NCI-H69 (cell line): ENCODE data around the gene CENATAC.
"Not testable (repeated sequence)": the region's sequence is repeated elsewhere in the genome, so short reads cannot be mapped to it uniquely, and the experiment has no call there.

ENCODE experiments used
- DNase-seq: peaks from one replicate; lab custom pipeline; 2025; lab: John Stamatoyannopoulos, UW

CENATAC gene

GRCh38 chr11:119027561-119028345 lies 29.8 kb downstream of the CENATAC start:
- no peak for DNase-seq

DNA sequence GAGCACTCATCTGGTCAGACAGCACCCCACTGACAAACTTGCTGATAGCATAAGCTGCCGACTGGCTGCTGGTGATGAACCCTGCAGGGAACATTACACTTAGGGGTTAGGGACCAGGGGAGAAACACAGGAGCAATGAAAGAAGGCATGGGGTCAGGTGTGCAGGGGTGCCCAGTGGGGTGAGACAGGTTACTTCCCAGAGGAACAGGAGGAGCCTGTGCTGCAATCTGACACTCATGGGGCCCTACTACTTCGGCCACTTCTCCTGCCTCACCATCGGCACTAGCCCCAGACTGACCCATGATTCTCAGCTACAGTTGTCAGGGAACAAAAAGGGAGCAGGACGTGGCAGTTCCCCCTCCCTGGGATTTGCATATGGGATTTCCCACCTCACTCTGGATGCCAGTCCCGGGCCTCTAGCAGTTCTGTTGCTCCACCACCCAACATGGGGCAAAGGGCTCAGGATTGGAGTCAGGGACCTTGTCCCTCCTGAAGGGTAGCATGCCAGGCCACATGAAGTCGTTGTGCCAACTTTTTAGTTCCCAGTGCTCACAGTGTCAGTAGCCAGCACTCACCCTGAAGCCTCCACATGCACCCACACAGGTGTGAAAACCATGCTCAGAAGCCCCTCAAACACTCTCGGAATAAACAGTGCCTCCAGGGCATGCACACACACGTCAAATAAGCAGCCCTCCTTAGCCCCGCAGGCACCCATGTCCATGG lies 30.6 kb downstream of the CENATAC start:
- DNase-seq: no peak

- no peak for DNase-seq
Measured at GRCh38 chr11:119029069-119029339, 31.1 kb downstream of the CENATAC start.

- DNase-seq: peak; percentile 51
Measured at GRCh38 chr11:119029340-119030028, 31.5 kb downstream of the CENATAC start.

DNA sequence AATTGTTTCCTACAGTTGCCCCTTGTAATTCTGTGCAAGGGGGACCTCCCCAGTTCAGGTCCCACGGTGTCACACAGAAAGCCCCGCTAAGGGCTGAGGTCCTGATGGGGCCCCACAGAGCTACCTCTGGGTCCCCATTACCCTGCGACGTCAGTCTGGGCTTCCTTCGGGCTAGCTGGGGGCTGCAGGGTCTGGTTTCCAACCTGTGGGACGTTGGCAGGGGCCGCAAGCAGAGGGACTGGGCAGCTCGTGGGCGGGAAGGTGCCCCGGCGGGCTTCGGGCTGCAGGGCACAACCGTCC lies 32.0 kb downstream of the CENATAC start:
- DNase-seq: no peak

DNA sequence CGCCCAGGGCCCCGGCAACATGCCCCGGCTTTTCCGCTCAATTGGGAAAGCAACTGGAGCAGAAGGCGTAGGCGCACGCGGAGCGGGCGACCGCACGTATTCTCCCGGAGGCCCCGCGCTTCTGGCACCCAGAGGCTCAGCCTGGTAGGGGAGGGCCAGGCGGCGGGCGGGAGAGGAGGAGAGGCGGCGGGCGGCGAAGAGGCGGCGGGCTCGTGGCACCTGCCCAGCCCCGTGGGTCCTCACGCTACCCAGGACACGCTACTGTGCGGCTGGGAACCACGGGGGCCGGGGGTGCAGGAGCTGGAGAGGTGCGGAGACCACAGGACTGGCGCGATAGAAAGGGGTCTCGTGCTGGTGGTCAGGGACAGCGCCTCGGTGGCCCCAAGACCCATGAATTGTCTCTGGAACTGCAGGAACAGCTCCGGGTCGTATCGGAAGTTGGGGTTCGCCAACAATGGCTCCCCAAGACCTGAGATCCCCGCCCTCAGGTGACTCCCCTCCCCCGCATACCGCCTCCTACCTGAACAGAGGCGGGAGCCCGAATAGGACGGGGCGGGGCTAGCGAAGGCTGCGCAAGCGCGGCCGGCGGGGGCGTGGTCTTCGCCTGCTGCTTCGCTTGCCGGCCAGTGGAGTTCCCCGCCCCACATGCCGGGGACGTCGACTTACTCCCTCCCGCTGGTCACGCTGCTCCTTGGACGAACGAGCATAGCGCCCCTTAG lies 32.5 kb downstream of the CENATAC start, which contains the start of gene SLC37A4:
SLC37A4 (minus strand) TSS at position 549 of the 719 bp plus-strand sequence.
- DNase-seq: peak; percentile 100

GRCh38 chr11:119031912-119032280 lies 34.0 kb downstream of the CENATAC start:
- no peak for DNase-seq

DNA sequence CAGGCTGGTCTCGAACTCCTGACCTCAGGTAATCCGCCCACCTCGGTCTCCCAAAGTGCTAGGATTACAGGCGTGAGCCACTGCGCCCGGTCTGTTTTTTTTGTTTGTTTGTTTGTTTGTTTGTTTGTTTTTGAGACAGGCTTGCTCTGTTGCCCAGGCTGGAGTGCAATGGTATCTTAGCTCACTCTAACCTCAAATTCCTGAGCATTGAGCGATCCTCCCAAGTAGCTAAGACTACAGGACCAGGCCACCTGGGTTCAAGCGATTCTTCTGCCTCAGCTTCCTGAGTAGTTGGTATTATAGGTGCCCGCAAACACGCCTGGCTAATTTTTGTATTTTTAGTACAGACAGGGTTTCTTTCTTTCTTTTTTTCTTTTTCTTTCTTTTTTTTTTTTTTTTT lies 35.5 kb downstream of the CENATAC start:
- not testable (repeated sequence) for DNase-seq

DNA sequence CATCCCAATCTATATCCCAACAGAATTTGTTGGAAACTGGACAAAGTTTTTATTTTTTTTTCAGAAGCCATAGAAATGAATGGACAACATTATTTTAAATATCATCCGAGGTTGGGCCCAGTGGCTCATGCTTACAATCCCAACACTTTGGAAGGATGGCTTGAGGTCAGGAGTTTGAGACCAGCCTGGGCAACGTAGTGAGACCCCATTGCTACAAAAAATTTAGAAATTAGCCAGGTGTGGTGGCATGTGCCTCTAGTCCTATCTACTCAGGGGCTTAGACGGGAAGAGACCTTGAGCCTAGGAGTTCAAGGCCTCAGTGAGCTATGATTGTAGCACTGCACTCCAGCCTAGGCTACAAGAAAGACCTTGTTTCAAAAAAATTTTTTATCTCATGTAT lies 36.9 kb downstream of the CENATAC start:
- no peak for DNase-seq

GRCh38 chr11:119038884-119039283 lies 40.9 kb downstream of the CENATAC start:
- no peak for DNase-seq

- not testable (repeated sequence) for DNase-seq
Measured at GRCh38 chr11:119039471-119039870, 41.5 kb downstream of the CENATAC start.

GRCh38 chr11:119041821-119042514 lies 44.0 kb downstream of the CENATAC start:
- DNase-seq: no peak

DNA sequence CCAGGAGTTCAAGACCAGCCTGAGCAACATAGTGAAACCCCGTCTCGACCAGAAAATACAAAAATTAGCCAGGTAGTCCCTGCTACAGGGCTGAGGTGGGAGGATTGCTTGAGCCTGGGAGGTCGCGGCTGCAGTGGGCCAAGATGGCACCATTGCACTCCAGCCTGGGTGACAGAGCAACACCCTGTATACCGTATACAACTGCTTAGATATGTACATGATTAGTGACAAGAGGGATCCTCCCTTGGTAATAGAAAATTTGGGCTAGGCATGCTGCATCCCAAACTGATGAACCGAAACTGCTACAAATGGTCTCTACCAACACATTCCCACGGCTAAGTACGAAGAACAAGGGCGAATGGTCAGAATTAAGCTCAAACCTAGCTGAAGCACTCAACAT lies 45.0 kb downstream of the CENATAC start:
- DNase-seq: no peak

DNA sequence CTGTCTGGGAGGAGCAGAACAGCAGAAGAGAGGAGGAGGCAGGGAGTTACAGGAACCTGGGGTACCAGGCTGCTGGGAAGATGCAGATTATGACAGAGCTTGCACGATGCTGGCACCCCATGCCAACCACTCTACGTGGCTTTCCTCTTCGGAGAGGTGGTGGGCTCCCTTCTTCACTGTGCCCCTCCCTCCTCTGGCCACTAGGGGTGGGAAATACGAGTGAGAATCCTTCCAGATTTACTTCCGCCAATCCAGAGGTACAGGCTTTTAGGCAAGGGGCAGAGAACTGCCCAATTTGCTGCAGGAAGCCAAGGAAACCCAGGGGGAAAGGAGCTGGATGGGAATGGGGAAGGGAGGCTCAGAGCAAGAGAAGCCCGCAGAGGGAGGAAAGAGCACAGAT lies 46.8 kb downstream of the CENATAC start:
- DNase-seq: no peak

DNA sequence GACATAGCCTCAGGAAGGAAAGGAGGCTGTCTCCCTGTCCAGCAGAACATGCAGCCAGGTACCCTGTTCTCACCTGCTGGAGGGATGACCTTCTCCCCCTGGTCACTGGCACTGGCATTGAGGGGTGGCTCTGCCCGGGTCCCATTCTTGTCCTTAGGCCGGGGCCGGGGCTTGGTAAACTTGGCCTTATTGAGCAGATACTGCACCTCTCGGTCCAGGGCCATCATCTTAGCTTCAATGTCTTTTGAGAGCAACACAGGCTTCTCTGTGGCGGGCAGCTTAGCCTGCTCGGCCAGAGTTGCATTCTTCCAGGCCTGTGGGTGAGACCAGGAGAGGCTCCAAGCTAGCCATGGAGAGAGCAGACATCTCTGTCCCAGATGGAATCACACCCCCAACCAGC lies 48.6 kb downstream of the CENATAC start:
- no peak for DNase-seq

- no peak for DNase-seq
Measured at GRCh38 chr11:119047205-119047604, 49.3 kb downstream of the CENATAC start.

GRCh38 chr11:119048644-119049043 lies 50.7 kb downstream of the CENATAC start:
- no peak for DNase-seq

DNA sequence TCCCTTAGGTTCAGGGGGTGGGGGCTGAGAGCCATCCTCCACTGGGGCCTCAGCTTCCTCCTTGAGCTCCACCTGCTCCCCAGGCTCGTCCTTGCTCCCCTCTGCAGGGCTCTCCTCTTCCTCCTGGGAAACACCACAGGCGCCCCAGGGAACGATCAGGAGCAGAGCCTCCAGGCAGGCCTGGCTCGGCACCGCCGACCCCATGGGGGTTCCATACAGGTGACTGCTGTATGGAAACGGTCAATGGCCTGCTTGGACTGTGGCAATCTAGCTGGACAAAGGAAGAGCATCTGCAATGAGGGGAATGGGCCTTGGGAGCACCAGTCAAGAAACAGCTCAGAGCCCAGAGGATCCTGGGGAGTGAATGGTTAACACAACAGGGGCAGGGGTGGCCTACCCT lies 51.1 kb downstream of the CENATAC start:
- no peak for DNase-seq

GRCh38 chr11:119051440-119052162 lies 53.7 kb downstream of the CENATAC start:
- DNase-seq: no peak

DNA sequence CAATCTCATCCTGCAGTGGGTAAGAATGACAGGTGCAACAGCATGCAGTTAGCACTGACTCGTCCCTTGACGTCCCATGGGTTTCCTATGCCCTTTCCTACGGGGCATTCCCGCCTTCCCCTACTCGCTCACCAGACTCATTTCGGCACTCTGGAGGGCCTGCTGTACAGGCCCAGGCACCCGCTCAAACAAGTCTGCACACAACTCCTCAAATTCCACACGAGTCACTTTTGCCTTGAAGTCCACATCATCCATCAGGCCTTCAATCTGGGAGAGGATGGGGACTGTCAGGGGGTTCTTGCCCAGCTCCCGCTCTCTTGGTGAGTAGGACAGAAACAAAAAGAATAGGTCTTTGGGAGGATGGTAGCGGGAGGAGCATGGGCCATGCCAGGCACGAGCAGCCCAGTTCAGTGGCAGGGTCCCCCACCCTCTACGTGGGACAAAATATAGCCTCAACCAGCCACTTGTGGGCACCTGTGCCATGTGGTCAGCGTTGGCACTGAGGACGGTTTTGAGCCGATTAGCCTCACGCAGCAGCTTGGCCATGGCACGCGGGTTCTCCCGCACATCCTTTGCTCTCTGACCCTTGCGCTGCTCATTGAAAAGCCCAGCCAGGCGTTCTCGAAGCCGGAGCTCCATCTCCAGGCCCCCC lies 54.4 kb downstream of the CENATAC start:
- no peak for DNase-seq

- DNase-seq: no peak
Measured at GRCh38 chr11:119054418-119054817, 56.5 kb downstream of the CENATAC start.
